Measurements from ENCODE around the gene GFI1. TPM values are rescaled to one million over a fixed set of nuclear protein-coding genes. Genes with fewer than 3 reads are reported as not detected.
"Not testable (repeated sequence)": the region's sequence is repeated elsewhere in the genome, so short reads cannot be mapped to it uniquely, and the experiment has no call there.

Gene GFI1
- 10 to 100 TPM; 47.8 to 49.6 TPM for total RNA-seq

DNA sequence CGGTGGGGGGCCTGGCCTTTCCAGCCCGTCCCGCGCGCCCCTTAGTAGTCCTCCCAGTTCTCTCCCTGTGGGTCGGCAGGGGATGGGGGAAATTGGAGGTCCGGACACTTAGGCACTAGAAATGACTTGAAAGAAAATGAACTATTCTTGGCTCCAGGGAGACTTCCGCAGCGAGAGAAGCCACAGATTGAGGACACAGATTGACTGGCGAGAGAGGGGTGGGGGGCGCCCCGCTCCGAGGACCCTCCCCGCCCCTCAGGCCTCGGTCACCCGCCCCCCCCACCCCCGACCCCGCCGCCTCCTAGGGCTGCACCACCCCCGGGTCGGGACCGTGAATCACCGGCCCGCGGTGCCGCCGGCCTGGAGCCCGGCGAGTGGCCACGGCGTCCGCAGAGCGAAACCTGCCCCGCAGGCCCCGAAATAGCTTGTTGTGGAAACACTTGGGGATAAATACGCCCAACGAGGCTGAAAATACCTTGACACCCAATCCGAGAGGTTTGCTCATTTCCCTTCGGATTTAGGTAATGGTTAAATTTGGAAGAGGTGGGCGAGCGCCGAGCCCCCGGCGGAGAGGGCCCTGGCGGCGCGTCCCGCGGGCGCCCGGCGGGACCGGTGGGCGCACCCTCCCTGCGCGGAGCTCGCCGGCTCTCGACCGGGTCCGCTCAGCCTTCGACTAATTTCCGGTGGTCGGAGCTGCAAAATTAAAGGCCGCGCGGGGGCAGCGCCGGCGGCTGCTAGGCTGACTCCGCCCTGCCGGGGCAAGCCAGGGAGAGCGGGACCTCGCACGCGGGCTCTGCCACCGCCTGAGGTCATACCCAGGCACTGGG is at the start of gene GFI1:
GFI1 (minus strand) TSS at position 675 of the 827 bp plus-strand sequence. CDS start 3,438 bp downstream, outside the sequence.
- Mint-ChIP-seq H3K4me3 (peak within 1 kb of the TSS; percentile 82), H3K36me3 (ENCODE audit: low read depth) (peaks cover 18% of the 10 kb centered on the region), H3K27ac (peak within 1 kb of the TSS; percentile 90), H3K27me3 (no peaks in the 10 kb centered on the region), H3K9me3 (no peaks in the 10 kb centered on the region), H3K4me1 (peaks cover 48% of the 10 kb centered on the region)
- peak; percentile 73 for DNase-seq
- CTCF ChIA-PET = interaction anchor here (0.6 to 5.8 kb wide), 28 partner anchors 9 to 1419 kb away, joined by 3 to 33 read pairs (median 6); no protein-coding TSS in a partner anchor
- POLR2A ChIA-PET = interaction anchor here (0.6 to 4.9 kb wide), 5 partner anchors 7 to 51 kb away, joined by 4 to 35 read pairs (median 4); no protein-coding TSS in a partner anchor

GRCh38 chr1:92532371-92532770 is 45.6 kb upstream of the GFI1 start:
- Mint-ChIP-seq H3K4me3 (peak overlapping the region; percentile 10), H3K9me3 (peaks cover 17% of the 10 kb centered on the region), H3K27ac (peak overlapping the region; percentile 47), H3K36me3 (ENCODE audit: low read depth) (peaks cover 46% of the 10 kb centered on the region), H3K4me1 (peaks cover 68% of the 10 kb centered on the region)
- H3K27me3 Mint-ChIP-seq, POLR2A ChIA-PET, DNase-seq: not testable (repeated sequence)
- CTCF ChIA-PET = interaction anchor here (1.7 kb wide), 1 partner anchor 47 kb away, joined by 5 read pairs; no protein-coding TSS in a partner anchor

GRCh38 chr1:92531939-92532338 is 45.2 kb upstream of the GFI1 start:
- H3K4me1 Mint-ChIP-seq = peaks cover 66% of the 10 kb centered on the region
- H3K4me3 Mint-ChIP-seq, POLR2A ChIA-PET, DNase-seq, H3K27me3 Mint-ChIP-seq: not testable (repeated sequence)
- H3K27ac Mint-ChIP-seq = peak overlapping the region; percentile 47
- CTCF ChIA-PET = interaction anchor here (1.4 to 1.7 kb wide), 2 partner anchors 47 to 50 kb away, joined by 3 to 5 read pairs; no protein-coding TSS in a partner anchor
- peaks cover 17% of the 10 kb centered on the region for H3K9me3 Mint-ChIP-seq
- H3K36me3 Mint-ChIP-seq (ENCODE audit: low read depth) = peaks cover 46% of the 10 kb centered on the region

DNA sequence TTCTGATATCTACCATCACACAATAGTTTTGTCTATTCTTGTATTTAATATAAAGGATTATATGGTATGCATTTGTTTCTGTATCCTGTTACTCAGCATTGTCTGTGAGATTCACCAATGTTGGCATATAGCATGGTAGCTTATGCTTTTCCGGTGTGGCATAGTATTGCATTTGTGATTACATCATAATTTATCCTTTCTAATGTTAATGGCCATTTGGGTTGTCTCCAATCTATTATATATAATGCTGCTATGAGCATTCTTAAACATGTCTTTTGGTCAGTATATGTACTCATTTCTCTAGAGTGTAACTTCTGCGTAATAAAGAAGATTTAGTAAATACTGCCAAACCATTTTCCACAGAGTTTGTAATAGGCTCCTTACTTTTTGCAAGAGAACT is 40.9 kb upstream of the GFI1 start:
- Mint-ChIP-seq H3K27ac (no peak overlapping the region), H3K36me3 (ENCODE audit: low read depth) (peaks cover 19% of the 10 kb centered on the region), H3K4me1 (peaks cover 33% of the 10 kb centered on the region), H3K9me3 (peaks cover 10% of the 10 kb centered on the region), H3K27me3 (no peaks in the 10 kb centered on the region), H3K4me3 (no peak overlapping the region)
- POLR2A ChIA-PET = no interaction called here
- no peak for DNase-seq
- CTCF ChIA-PET = interaction anchor here (1.6 kb wide), 1 partner anchor 42 kb away, joined by 4 read pairs; no protein-coding TSS in a partner anchor

DNA sequence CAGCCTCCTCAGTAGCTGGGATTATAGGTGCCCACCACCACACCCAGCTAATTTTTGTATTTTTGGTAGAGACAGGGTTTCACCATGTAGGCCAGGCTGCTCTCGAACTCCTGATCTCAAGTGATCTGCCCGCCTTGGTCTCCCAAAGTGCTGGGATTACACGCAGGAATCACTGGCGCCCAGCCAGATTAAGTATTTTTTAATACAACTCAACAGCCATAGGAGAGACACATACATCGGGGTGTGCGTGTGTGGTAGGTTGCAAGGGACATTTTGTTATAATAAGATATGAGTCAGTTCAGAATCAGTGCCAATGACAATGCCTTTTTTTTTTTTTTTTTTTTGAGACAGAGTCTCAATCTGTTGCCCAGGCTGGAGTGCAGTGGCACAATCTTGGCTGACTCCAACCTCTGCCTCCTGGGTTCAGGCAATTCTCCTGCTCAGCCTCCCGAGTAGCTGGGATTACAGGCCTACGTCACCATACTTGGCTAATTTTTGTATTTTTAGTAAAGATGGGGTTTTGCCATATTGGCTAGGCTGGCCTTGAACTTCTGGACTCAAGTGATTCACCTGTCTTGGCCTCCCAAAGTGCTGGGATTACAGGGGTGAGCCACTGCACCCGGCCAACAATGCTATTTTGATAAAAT is 38.3 kb upstream of the GFI1 start:
- H3K9me3 Mint-ChIP-seq; H3K4me3 Mint-ChIP-seq; DNase-seq; H3K27me3 Mint-ChIP-seq; H3K36me3 Mint-ChIP-seq (ENCODE audit: low read depth); POLR2A ChIA-PET; H3K27ac Mint-ChIP-seq: not testable (repeated sequence)
- peaks cover 16% of the 10 kb centered on the region for H3K4me1 Mint-ChIP-seq
- CTCF ChIA-PET = interaction anchor here (0.7 to 1.6 kb wide), 5 partner anchors 9 to 47 kb away, joined by 3 to 11 read pairs (median 3); no protein-coding TSS in a partner anchor

DNA sequence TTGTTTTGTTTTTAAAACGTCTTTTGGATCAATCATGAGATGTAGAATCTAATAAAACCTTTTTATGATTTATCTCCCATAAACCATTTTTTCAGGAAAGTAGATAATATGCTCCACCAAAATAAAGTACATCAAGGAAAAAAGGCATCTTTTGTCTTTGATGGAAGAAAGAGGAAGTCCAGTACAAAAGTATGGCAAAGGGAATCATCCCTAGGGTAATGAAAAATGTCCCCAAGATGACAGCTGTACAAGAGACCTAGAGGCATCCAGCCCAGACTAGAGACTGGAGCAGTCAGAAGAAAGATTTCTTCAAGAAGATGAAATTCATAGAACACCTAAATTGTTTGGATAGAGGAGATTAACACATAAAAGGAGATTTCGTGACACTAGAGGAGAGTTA is 32.3 kb upstream of the GFI1 start:
- Mint-ChIP-seq H3K9me3 (peaks cover 9% of the 10 kb centered on the region), H3K4me3 (no peak overlapping the region), H3K4me1 (peaks cover 24% of the 10 kb centered on the region), H3K27me3 (no peaks in the 10 kb centered on the region), H3K27ac (no peak overlapping the region), H3K36me3 (ENCODE audit: low read depth) (peaks cover 12% of the 10 kb centered on the region)
- DNase-seq = no peak
- ChIA-PET CTCF (interaction anchor here (1.2 to 1.8 kb wide), 2 partner anchors 16 to 34 kb away, joined by 4 to 5 read pairs; no protein-coding TSS in a partner anchor), POLR2A (interaction anchor here (0.6 kb wide), 1 partner anchor 8 kb away, joined by 3 read pairs; no protein-coding TSS in a partner anchor)

- no peak for DNase-seq
- ChIA-PET POLR2A (no interaction called here), CTCF (interaction anchor here (1.2 to 2.0 kb wide), 3 partner anchors 20 to 30 kb away, joined by 3 to 6 read pairs (median 4); partner anchors contain the start of gene GFI1)
- no peak overlapping the region for H3K27ac Mint-ChIP-seq
- no peaks in the 10 kb centered on the region for H3K27me3 Mint-ChIP-seq
- peaks cover 29% of the 10 kb centered on the region for H3K4me1 Mint-ChIP-seq
- peaks cover 14% of the 10 kb centered on the region for H3K36me3 Mint-ChIP-seq (ENCODE audit: low read depth)
- H3K9me3 Mint-ChIP-seq = peaks cover 11% of the 10 kb centered on the region
- no peak overlapping the region for H3K4me3 Mint-ChIP-seq
Measured at GRCh38 chr1:92516574-92516973, 29.8 kb upstream of the GFI1 start.

DNA sequence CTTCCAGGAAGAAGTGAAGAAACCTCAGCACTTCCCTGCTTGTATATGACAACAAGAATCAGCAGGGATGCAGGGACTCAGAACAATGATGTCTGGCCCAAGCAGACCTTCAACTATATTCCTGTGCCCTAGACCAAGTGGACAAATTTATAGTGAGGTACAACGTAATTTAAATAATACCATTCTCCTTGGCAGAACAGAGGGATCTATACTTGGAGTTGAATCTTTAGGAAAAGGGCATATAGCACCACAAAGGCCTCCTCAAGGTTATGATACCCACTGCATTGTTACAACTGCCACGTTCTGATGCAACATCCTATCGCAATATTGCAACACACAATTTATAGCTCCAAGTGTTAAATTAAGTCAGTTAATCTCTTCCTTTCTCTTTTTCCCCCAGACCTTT is 29.1 kb upstream of the GFI1 start:
- H3K4me3 Mint-ChIP-seq = no peak overlapping the region
- H3K36me3 Mint-ChIP-seq (ENCODE audit: low read depth) = peaks cover 14% of the 10 kb centered on the region
- no peak overlapping the region for H3K27ac Mint-ChIP-seq
- no peak for DNase-seq
- H3K27me3 Mint-ChIP-seq = no peaks in the 10 kb centered on the region
- H3K4me1 Mint-ChIP-seq = peaks cover 27% of the 10 kb centered on the region
- POLR2A ChIA-PET = interaction anchor here (0.7 kb wide), 1 partner anchor 15 kb away, joined by 6 read pairs; no protein-coding TSS in a partner anchor
- peaks cover 11% of the 10 kb centered on the region for H3K9me3 Mint-ChIP-seq
- CTCF ChIA-PET = interaction anchor here (0.6 to 2.0 kb wide), 4 partner anchors 9 to 30 kb away, joined by 3 to 6 read pairs (median 4); partner anchors contain the start of gene GFI1

DNA sequence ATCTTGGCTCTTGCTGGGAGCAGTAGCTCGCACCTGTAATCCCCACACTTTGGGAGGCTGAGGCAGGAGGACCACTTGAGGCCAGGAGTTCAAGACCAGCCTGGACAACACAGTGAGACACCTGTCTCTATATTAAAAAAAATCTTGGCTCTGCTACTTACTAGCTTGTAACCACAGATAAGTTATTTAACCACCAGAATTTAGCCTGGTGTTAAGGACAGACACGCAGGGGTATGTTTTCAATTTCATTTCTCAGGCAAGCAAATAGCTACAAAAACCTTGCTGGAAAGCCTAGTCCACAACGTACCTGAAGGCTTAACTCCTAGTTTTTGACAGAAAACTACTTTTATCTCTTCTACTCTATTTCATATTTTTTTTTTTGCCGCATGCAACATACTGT is 24.8 kb upstream of the GFI1 start:
- Mint-ChIP-seq H3K4me1 (peaks cover 22% of the 10 kb centered on the region), H3K9me3 (peaks cover 2% of the 10 kb centered on the region), H3K4me3 (no peak overlapping the region), H3K27ac (no peak overlapping the region), H3K27me3 (no peaks in the 10 kb centered on the region), H3K36me3 (ENCODE audit: low read depth) (peaks cover 4% of the 10 kb centered on the region)
- DNase-seq = no peak
- POLR2A ChIA-PET = interaction anchor here (0.6 kb wide), 1 partner anchor 184 kb away, joined by 3 read pairs; no protein-coding TSS in a partner anchor
- CTCF ChIA-PET = interaction anchor here (1.0 to 1.7 kb wide), 3 partner anchors 9 to 26 kb away, joined by 3 to 6 read pairs (median 5); no protein-coding TSS in a partner anchor

GRCh38 chr1:92509619-92510018 is 22.9 kb upstream of the GFI1 start:
- no peak for DNase-seq
- Mint-ChIP-seq H3K4me3 (no peak overlapping the region), H3K27me3 (no peaks in the 10 kb centered on the region), H3K27ac (no peak overlapping the region), H3K4me1 (peaks cover 15% of the 10 kb centered on the region), H3K36me3 (ENCODE audit: low read depth) (peaks cover 2% of the 10 kb centered on the region), H3K9me3 (peaks cover 2% of the 10 kb centered on the region)
- ChIA-PET CTCF (interaction anchor here (1.0 to 1.2 kb wide), 2 partner anchors 16 to 28 kb away, joined by 3 read pairs; no protein-coding TSS in a partner anchor), POLR2A (interaction anchor here (0.5 kb wide), 1 partner anchor 24 kb away, joined by 4 read pairs; no protein-coding TSS in a partner anchor)

GRCh38 chr1:92505015-92505692 is 18.4 kb upstream of the GFI1 start:
- Mint-ChIP-seq H3K4me3 (no peak overlapping the region), H3K27me3 (no peaks in the 10 kb centered on the region), H3K36me3 (ENCODE audit: low read depth) (no peaks in the 10 kb centered on the region), H3K9me3 (peaks cover 2% of the 10 kb centered on the region), H3K27ac (peak overlapping the region; percentile 60), H3K4me1 (peaks cover 35% of the 10 kb centered on the region)
- ChIA-PET CTCF (interaction anchor here (1.1 to 3.3 kb wide), 3 partner anchors 12 to 19 kb away, joined by 3 to 13 read pairs (median 3); partner anchors contain the start of gene GFI1), POLR2A (no interaction called here)
- no peak for DNase-seq

Data from activated CD4-positive, alpha-beta T cell treated with anti-CD3 and anti-CD28 coated beads, Interleukin-2, amount 10 ng/mL, durations not matched to agents 7 days and 5 days (primary cell).